K562 (cell line): ENCODE results near the gene HSDL1. TPM values are rescaled to one million over a fixed set of nuclear protein-coding genes. Genes with fewer than 3 reads are reported as not detected.

Experiments
- CHCHD3 ChIP-seq: fragments of 250-450 bp; sonication (Bioruptor Pico); IDR thresholded peaks from 2 replicates; pipeline ENCODE4 v2.1.2; 2022; ENCODE audit warnings: mild to moderate bottlenecking
- CLOCK ChIP-seq: fragments of 250-450 bp; sonication (Bioruptor Pico); IDR thresholded peaks from 2 replicates; pipeline ENCODE4 v1.4.0; 2020; ENCODE audit warnings: mild to moderate bottlenecking, moderate library complexity, borderline replicate concordance
- CTCF ChIP-seq, 3 experiments: IDR thresholded peaks in 2 of 3; conservative IDR thresholded peaks in 1 of 3; 2 replicates each; pipeline ENCODE4 v1.5.1; 2011 to 2012; ENCODE audit warnings: low read length in 3 of 3, mild to moderate bottlenecking in 3 of 3, control low read depth in 2 of 3, improper control_type of control experiment in 1 of 3, inconsistent platforms in 1 of 3, low read depth in 1 of 3, mixed read lengths in 1 of 3, moderate library complexity in 1 of 3; ENCODE audit not compliant: insufficient read depth in 2 of 3
- HDAC8 ChIP-seq: fragments of 450-650 bp; IDR thresholded peaks from 2 replicates; pipeline ENCODE4 v1.6.1; 2016; ENCODE audit warnings: mild to moderate bottlenecking, missing genetic modification characterization, moderate library complexity, missing compliant biosample characterization
- MXI1 ChIP-seq: IDR thresholded peaks from 2 replicates; pipeline ENCODE4 v1.6.1; 2011; ENCODE audit warnings: low read depth, mild to moderate bottlenecking, improper control_type of control experiment, low read length
- MYC ChIP-seq, 2 experiments: fragments of 250-450 bp in 1 of 2; sonication (Bioruptor Pico) in 1 of 2; IDR thresholded peaks; 2 replicates each; pipeline versions ENCODE4 v1.5.1 to v1.6.1; 2012 to 2021; ENCODE audit warnings: low read depth in 2 of 2, borderline replicate concordance in 1 of 2, improper control_type of control experiment in 1 of 2, low read length in 1 of 2, mild to moderate bottlenecking in 1 of 2, moderate library complexity in 1 of 2
- PHF21A ChIP-seq: fragments of 450-650 bp; IDR thresholded peaks from 2 replicates; pipeline ENCODE4 v1.6.1; 2017; ENCODE audit warnings: low read depth, borderline replicate concordance
- RBM34 ChIP-seq: fragments of 200-400 bp; formaldehyde crosslinking; IDR thresholded peaks from 2 replicates; pipeline ENCODE4 v1.6.1; 2018; ENCODE audit warnings: low read length, borderline replicate concordance; ENCODE audit not compliant: insufficient read depth
- SNRNP70 ChIP-seq: fragments of 200-400 bp; formaldehyde crosslinking; optimal IDR thresholded peaks from 2 replicates; pipeline ENCODE3; 2017; ENCODE audit warnings: low read depth, low read length
- TAF1 ChIP-seq: IDR thresholded peaks from 2 replicates; pipeline ENCODE4 v1.6.1; 2011; ENCODE audit warnings: mild to moderate bottlenecking, low read length, moderate library complexity; ENCODE audit not compliant: insufficient read depth, control insufficient read depth, severe bottlenecking; ENCODE audit errors: extremely low read depth
- TCFL5 ChIP-seq: fragments of 250-450 bp; sonication (Bioruptor Pico); conservative IDR thresholded peaks from 2 replicates; pipeline ENCODE4 v1.6.1; 2021; ENCODE audit warnings: mild to moderate bottlenecking, moderate library complexity, matching md5 sums
- ZBTB1 ChIP-seq: sonication (generic); formaldehyde crosslinking; IDR thresholded peaks from 2 replicates; pipeline ENCODE4 v1.8.1; 2023; ENCODE audit warnings: missing genetic modification reagents, low read depth, mild to moderate bottlenecking, borderline replicate concordance
- ZNF589 ChIP-seq: fragments of 200-800 bp; sonication (Bioruptor generic); IDR thresholded peaks from 2 replicates; pipeline ENCODE4 v1.6.1; 2016; ENCODE audit warnings: low read depth, missing genetic modification characterization, missing compliant biosample characterization
- polyA plus RNA-seq, 8 experiments: library from polyadenylated mRNA; depleted of rRNA in 4 of 8; stranded (reverse) in 5 of 8; unstranded in 3 of 8; fragments of >200 nt; fragmentation: Nextera tagmentation in 2 of 8; fragmentation: Illumina TruSeq in 1 of 8; extraction: Ambion mirVana in 2 of 8; extraction: Trizol in 1 of 8; gene quantifications; 2 replicates each; pipeline versions ENCODE4 v1.2.1 to v1.2.3, GENCODE V29; 2011 to 2014; ENCODE audit warnings: inconsistent platforms in 1 of 8, missing spikeins in 1 of 8
- total RNA-seq, 7 experiments: library from RNA; depleted of rRNA in 6 of 7; stranded (reverse); fragments of >200 nt in 6 of 7; fragmentation: Illumina TruSeq in 2 of 7; extraction: Trizol in 2 of 7; gene quantifications; 2 replicates each; pipeline versions ENCODE4 v1.2.1 to v1.2.3, GENCODE V29; 2011 to 2021; ENCODE audit warnings: low replicate concordance in 1 of 7
- TF ChIP-seq, protein P1 (sequence below): sonication (generic); formaldehyde crosslinking; IDR thresholded peaks from 2 replicates; pipeline ENCODE4 v1.8.1; 2023; ENCODE audit warnings: mild to moderate bottlenecking, missing genetic modification reagents, moderate library complexity
- TF ChIP-seq, protein P2 (sequence below), 2 experiments: fragments of 200-800 bp in 1 of 2; sonication (Bioruptor generic) in 1 of 2; sonication (generic) in 1 of 2; formaldehyde crosslinking in 1 of 2; IDR thresholded peaks in 1 of 2; conservative IDR thresholded peaks in 1 of 2; 2 replicates each; pipeline versions ENCODE4 v1.5.0 to v1.6.1; 2016 to 2020; ENCODE audit warnings: missing compliant biosample characterization in 1 of 2, missing genetic modification characterization in 1 of 2, missing genetic modification reagents in 1 of 2
- TF ChIP-seq, protein P3 (sequence below): fragments of 450-650 bp; IDR thresholded peaks from 2 replicates; pipeline ENCODE4 v1.6.1; 2016; ENCODE audit warnings: low read depth, mild to moderate bottlenecking, moderate library complexity

Gene HSDL1
- total and polyA plus RNA-seq, 9 of the 15 experiments (the other 6 are each of a cell fraction or from before 2014, with no cell fraction given) = 14.8 to 41.2 (median 27.7) TPM

GRCh38 chr16:84116720-84117493 is 28.1 kb downstream of the HSDL1 start, which contains the start of gene MBTPS1 (continued):
- TF ChIP-seq PHF21A (no peak), TCFL5 (CRISPR knock-in tag) (no peak), SNRNP70 (no peak), CLOCK (CRISPR knock-in tag) (no peak), MYC (IDR thresholded peaks at IDR 0.05; ENCODE audit: low read depth, low read length) (peak; percentile 88), MYC (CRISPR knock-in tag; IDR thresholded peaks at IDR 0.05; ENCODE audit: borderline replicate concordance, low read depth) (peak; percentile 92), MXI1 (peak; percentile 74), ZBTB1 (CRISPR knock-in tag) (no peak; the same call in 1 of the 2 replicates), RBM34 (peak; percentile 98; the same call in 1 of the 2 replicates), CHCHD3 (no peak), ZNF589 (no peak; the same call in 1 of the 2 replicates), HDAC8 (0 out of 2 replicates have a peak, but pooled peaks have one; percentile 59), CTCF (IDR thresholded peaks at IDR 0.05 in 2 of 3, conservative IDR thresholded peaks at IDR 0.05 in 1 of 3; ENCODE audit: insufficient read depth in 2 of 3, low read depth in 1 of 3, low read length in 3 of 3) (peak in 2 of 3 experiments; percentile 33 to 36; a peak in 2 of 6 replicates), TAF1 (peak; percentile 40)
- TF ChIP-seq, protein P1, sequence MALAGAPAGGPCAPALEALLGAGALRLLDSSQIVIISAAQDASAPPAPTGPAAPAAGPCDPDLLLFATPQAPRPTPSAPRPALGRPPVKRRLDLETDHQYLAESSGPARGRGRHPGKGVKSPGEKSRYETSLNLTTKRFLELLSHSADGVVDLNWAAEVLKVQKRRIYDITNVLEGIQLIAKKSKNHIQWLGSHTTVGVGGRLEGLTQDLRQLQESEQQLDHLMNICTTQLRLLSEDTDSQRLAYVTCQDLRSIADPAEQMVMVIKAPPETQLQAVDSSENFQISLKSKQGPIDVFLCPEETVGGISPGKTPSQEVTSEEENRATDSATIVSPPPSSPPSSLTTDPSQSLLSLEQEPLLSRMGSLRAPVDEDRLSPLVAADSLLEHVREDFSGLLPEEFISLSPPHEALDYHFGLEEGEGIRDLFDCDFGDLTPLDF (CRISPR knock-in tag) = peak; percentile 30; the same call in 1 of the 2 replicates
- TF ChIP-seq, protein P2, sequence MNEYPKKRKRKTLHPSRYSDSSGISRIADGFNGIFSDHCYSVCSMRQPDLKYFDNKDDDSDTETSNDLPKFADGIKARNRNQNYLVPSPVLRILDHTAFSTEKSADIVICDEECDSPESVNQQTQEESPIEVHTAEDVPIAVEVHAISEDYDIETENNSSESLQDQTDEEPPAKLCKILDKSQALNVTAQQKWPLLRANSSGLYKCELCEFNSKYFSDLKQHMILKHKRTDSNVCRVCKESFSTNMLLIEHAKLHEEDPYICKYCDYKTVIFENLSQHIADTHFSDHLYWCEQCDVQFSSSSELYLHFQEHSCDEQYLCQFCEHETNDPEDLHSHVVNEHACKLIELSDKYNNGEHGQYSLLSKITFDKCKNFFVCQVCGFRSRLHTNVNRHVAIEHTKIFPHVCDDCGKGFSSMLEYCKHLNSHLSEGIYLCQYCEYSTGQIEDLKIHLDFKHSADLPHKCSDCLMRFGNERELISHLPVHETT (CRISPR knock-in tag; conservative IDR thresholded peaks at IDR 0.05 in 1 of 2, IDR thresholded peaks at IDR 0.05 in 1 of 2) = peak in 1 of 2 experiments; percentile 97; a peak in 2 of 4 replicates
- TF ChIP-seq, protein P3, sequence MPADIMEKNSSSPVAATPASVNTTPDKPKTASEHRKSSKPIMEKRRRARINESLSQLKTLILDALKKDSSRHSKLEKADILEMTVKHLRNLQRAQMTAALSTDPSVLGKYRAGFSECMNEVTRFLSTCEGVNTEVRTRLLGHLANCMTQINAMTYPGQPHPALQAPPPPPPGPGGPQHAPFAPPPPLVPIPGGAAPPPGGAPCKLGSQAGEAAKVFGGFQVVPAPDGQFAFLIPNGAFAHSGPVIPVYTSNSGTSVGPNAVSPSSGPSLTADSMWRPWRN = no peak
